Measurements from ENCODE around the gene SDK2. TPM values are rescaled to one million over a fixed set of nuclear protein-coding genes. Genes with fewer than 3 reads are reported as not detected.

SDK2 gene
- total and polyA plus RNA-seq, 2 experiments from 2014 or later: 0.74 to 5.1 TPM

GRCh38 chr17:73291260-73291801, 352.9 kb downstream of the SDK2 start:
- H3K27ac Mint-ChIP-seq: peak overlapping the region; percentile 48; the same call in 1 of the 2 replicates
- Histone ChIP-seq H4K20me1 (replicated peaks; ENCODE audit: insufficient read depth) (no peaks in the 10 kb centered on the region; the same call in 1 of the 2 replicates), H3K27ac (ENCODE audit: low read depth) (no peak overlapping the region)

More at GRCh38 chr17:73291260-73291801, 352.9 kb downstream of the SDK2 start:
- Mint-ChIP-seq H3K4me3 (no peak overlapping the region), H3K4me1 (peaks cover 26% of the 10 kb centered on the region), H3K9me3 (no peaks in the 10 kb centered on the region), H3K36me3 (ENCODE audit: low read depth) (no peaks in the 10 kb centered on the region), H3K27me3 (ENCODE audit: insufficient read depth, low read depth, poor library complexity) (peaks cover 11% of the 10 kb centered on the region)
- H3K4me3 ChIP-seq: no peak overlapping the region
- DNase-seq (ENCODE audit: low spot score) (no peak), ATAC-seq (no peak)
- TF ChIP-seq JUNB (IDR thresholded peaks at IDR 0.05; ENCODE audit: unreplicated experiment) (no peak), REST (IDR thresholded peaks at IDR 0.05; ENCODE audit: unreplicated experiment) (no peak), POLR2AphosphoS5 (IDR thresholded peaks at IDR 0.05; ENCODE audit: low read depth) (no peak), EZH2phosphoT487 (IDR thresholded peaks at IDR 0.05; ENCODE audit: unreplicated experiment) (no peak), CREB1 (CRISPR knock-in tag; IDR thresholded peaks at IDR 0.05; ENCODE audit: low read depth) (no peak), ZNF331 (CRISPR knock-in tag; IDR thresholded peaks at IDR 0.05; ENCODE audit: low read depth) (no peak), ZNF114 (CRISPR knock-in tag; IDR thresholded peaks at IDR 0.05) (no peak), NANOG (IDR thresholded peaks at IDR 0.05; ENCODE audit: borderline replicate concordance) (no peak), ZNF462 (CRISPR knock-in tag; IDR thresholded peaks at IDR 0.05) (no peak), EZH2 (IDR thresholded peaks at IDR 0.05; ENCODE audit: low read depth, unreplicated experiment) (no peak)
- TF ChIP-seq, protein P1, sequence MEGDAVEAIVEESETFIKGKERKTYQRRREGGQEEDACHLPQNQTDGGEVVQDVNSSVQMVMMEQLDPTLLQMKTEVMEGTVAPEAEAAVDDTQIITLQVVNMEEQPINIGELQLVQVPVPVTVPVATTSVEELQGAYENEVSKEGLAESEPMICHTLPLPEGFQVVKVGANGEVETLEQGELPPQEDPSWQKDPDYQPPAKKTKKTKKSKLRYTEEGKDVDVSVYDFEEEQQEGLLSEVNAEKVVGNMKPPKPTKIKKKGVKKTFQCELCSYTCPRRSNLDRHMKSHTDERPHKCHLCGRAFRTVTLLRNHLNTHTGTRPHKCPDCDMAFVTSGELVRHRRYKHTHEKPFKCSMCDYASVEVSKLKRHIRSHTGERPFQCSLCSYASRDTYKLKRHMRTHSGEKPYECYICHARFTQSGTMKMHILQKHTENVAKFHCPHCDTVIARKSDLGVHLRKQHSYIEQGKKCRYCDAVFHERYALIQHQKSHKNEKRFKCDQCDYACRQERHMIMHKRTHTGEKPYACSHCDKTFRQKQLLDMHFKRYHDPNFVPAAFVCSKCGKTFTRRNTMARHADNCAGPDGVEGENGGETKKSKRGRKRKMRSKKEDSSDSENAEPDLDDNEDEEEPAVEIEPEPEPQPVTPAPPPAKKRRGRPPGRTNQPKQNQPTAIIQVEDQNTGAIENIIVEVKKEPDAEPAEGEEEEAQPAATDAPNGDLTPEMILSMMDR (conservative IDR thresholded peaks at IDR 0.05; ENCODE audit: low read depth in 2 of 2): no peak
- TF ChIP-seq, protein P2, sequence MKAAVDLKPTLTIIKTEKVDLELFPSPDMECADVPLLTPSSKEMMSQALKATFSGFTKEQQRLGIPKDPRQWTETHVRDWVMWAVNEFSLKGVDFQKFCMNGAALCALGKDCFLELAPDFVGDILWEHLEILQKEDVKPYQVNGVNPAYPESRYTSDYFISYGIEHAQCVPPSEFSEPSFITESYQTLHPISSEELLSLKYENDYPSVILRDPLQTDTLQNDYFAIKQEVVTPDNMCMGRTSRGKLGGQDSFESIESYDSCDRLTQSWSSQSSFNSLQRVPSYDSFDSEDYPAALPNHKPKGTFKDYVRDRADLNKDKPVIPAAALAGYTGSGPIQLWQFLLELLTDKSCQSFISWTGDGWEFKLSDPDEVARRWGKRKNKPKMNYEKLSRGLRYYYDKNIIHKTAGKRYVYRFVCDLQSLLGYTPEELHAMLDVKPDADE (IDR thresholded peaks at IDR 0.05): no peak
- H2AFZ ChIP-seq: no peak overlapping the region
- no peaks in the 10 kb centered on the region for H3K27me3 ChIP-seq (ENCODE audit: insufficient read depth)
- H3K79me2 ChIP-seq (replicated peaks; ENCODE audit: insufficient read depth): peaks cover 7% of the 10 kb centered on the region; the same call in 1 of the 2 replicates
- H3K9me2 ChIP-seq (ENCODE audit: insufficient read depth): no peaks in the 10 kb centered on the region
- H3K36me3 ChIP-seq (ENCODE audit: insufficient read depth): no peaks in the 10 kb centered on the region
- H3K4me1 ChIP-seq (ENCODE audit: insufficient read depth): no peaks in the 10 kb centered on the region
- H3F3A ChIP-seq (replicated peaks; ENCODE audit: low read depth): no peaks in the 10 kb centered on the region
- no peak overlapping the region for H3K4me2 ChIP-seq
